Hindlimb muscle (tissue), 1 donor: ENCODE measurements around the gene SLC39A11. TPM values are rescaled to one million over a fixed set of nuclear protein-coding genes. Genes with fewer than 3 reads are reported as not detected.
A peak's percentile ranks its signal among the peaks of the same experiment; 100 is the strongest.
"Not testable (repeated sequence)": the region's sequence is repeated elsewhere in the genome, so short reads cannot be mapped to it uniquely, and the experiment has no call there.

ENCODE experiments used
- DNase-seq: peaks from one replicate; pipeline ENCODE4 v3.0.0-alpha.2; 2013
- polyA plus RNA-seq: library from polyadenylated mRNA; unstranded; fragments of 120-200 nt; gene quantifications from one replicate; pipeline ENCODE4 v1.2.1, GENCODE V29; 2013; ENCODE audit not compliant: insufficient read length

Gene SLC39A11
- polyA plus RNA-seq, 1 donor: 9.3 TPM

GRCh38 chr17:72946696-72947095 is 145.8 kb downstream of the SLC39A11 start:
- no peak for DNase-seq

- no peak for DNase-seq
Observed at GRCh38 chr17:72946156-72946555, 146.3 kb downstream of the SLC39A11 start.

GRCh38 chr17:72945473-72945872 is 147.0 kb downstream of the SLC39A11 start:
- no peak for DNase-seq

- DNase-seq: no peak
Observed at GRCh38 chr17:72943826-72944689, 148.4 kb downstream of the SLC39A11 start.

GRCh38 chr17:72942579-72942978 is 149.9 kb downstream of the SLC39A11 start:
- peak; percentile 22 for DNase-seq

- DNase-seq: no peak
Observed at GRCh38 chr17:72940496-72940895, 152.0 kb downstream of the SLC39A11 start.

DNA sequence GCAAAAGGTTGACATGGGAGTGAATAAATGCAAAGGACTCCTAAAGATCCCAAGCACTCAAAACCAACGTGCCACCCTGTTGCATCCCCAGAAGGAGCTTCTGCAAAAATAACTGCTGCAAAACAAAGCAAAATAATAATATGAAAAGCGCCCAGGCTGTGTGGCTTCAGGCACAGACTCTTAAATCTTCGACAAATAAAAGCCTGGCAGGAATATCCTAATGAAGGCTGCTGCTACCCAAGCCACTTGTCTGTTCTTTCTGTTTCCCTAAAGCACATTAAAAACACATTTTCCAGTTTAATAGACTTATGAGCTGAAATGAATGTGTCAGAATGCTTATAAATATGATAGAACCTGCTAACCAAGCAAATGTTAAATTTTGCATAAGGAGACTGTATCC is 154.0 kb downstream of the SLC39A11 start:
- no peak for DNase-seq

DNA sequence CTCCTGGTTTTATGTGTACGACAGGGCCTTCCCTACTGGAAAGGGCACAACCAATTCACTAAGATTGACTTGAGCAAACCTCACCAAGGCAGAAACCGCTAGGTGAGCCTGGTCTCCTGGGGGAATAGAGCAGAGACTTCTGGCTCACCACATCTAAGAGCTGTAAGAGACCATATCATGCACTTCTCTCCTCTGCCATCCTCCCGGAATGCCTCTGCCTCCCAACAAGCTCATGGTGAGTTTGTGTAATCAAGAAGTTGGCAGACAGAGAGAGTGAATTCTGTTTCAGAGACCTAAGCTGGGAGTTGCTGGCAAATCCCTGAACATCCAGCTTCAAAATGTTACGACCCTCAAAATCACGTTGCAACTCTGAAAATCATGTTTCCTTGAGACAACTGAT is 154.8 kb downstream of the SLC39A11 start:
- DNase-seq: no peak

GRCh38 chr17:72937254-72937653 is 155.2 kb downstream of the SLC39A11 start:
- DNase-seq: not testable (repeated sequence)

GRCh38 chr17:72935984-72936383 is 156.5 kb downstream of the SLC39A11 start:
- no peak for DNase-seq

GRCh38 chr17:72934927-72935326 is 157.6 kb downstream of the SLC39A11 start:
- DNase-seq: no peak

GRCh38 chr17:72931635-72932034 is 160.9 kb downstream of the SLC39A11 start:
- DNase-seq: no peak

- no peak for DNase-seq
Observed at GRCh38 chr17:72931163-72931562, 161.3 kb downstream of the SLC39A11 start.

DNA sequence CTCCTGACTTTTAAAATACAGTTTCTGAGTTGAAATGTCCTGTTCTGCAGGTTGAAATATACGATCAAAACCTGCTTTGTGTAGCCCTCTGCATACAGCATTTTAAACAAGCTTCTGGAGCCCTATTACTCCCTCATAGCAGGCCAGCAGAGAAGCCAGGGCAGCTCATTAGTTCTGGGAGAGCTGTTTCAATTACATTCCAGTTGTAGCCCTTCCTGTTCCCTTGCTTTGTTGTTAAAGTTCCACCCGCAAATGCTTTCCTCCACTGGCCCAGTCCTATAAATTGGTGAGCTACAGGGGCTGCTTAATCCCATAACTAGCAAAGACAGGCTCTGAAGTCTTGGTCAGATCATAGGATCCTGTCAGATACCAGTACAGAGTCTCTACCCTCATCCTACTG is 162.5 kb downstream of the SLC39A11 start:
- DNase-seq: no peak

DNA sequence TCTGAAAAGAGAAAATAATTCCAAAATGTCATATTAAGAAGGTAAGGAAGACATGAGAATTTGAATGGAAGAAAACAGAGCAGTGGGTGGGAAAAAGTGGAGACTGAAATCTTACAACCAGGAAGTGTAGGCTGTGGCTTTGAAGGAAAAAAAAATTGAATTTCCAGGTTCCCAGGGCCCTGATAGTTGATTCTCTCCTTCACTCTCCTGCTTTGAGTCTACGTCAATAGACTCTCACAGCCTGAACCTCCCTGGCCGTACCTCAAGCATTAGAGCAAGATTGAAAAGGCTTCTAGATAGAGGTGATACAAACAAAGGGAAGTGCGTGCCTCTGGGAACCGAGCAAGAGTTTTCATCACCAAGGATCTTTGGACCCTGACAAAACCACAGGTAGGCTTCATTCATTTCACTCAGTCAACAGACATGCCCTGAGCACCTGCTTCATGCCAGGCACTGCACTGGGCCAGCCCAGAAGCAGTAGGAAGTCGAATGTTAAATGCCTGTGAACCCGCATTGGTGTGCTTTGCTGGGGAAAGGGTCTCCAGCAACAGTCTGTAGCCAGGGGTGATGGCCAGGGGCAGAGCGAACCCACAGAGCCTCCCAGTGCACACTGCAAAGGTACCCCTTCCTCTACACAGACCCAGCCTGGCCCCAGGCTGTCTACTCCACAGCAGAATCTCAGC is 163.9 kb downstream of the SLC39A11 start:
- no peak for DNase-seq

DNA sequence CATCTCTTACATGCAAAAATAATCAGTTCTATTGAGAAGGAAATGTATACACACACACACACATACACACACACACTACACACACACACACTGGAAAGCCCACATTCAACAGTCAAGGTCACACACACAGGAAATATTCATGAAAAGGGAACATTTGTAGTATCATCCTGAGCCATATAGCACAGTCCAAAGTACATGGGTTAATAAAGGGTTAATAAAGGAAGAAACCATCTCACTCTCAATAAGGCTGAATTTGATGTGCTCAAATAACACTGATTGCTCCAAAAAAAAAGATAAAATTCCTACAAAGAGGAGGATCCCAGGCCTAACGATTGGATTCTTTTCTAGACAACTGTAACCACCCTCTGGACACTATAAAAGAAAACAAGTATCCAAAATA is 164.7 kb downstream of the SLC39A11 start:
- DNase-seq: no peak

DNA sequence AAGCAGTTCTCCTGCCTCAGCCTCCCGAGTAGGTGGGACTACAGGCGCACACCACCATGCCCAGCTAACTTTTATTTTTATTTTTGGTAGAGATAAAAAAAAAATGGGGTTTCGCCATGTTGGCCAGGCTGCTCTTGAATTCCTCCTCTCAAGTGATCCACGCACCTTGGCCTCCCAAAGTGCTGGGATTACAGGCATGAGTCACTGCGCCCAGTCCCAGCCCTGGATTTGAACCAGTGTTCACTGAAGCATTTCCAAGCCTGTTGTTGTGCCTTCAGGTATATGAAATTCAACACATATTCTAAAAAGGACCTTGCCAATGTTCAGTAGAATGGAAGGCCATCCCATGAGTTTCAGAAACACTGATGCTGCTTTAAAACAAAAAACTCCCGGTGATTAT is 165.3 kb downstream of the SLC39A11 start:
- DNase-seq: no peak

GRCh38 chr17:72926171-72926570 is 166.3 kb downstream of the SLC39A11 start:
- DNase-seq: no peak

DNA sequence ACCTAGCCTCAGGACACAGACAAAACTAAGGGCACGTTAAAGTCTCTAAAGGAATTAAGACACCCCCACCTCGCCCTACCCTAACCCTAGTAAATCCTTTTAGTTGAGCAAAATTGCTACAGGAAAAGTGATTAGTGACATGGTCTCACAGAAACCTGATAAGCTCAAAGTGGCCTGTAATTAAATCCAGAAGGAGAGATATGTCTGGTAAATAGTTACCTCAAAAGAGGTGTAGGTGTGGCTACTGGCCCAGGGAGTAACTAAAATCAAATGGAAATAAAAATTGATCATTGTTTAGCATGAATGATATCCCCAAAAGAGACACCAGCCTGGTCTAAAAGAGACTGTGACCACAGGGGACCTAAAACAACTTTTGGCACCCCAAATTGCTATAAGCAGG is 168.3 kb downstream of the SLC39A11 start:
- DNase-seq: no peak

GRCh38 chr17:72922219-72922618 is 170.3 kb downstream of the SLC39A11 start:
- no peak for DNase-seq

- DNase-seq: no peak
Observed at GRCh38 chr17:72921347-72922054, 171.0 kb downstream of the SLC39A11 start.

DNA sequence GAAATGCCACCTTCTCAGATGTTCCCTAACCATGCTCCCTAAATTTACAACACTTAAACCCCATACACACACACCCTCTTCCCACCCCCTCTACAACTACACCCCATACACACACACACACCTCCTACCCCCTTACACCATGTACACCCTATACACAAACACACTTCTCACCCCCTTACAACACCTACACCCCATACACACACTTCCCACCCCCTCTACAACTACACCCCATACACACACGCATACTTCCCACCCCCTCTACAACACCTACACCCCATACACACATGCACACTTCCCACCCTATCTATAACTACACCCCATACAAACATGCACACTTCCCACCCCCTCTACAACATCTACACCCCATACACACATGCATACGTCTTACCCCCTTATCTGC is 172.0 kb downstream of the SLC39A11 start:
- no peak for DNase-seq

- no peak for DNase-seq
Observed at GRCh38 chr17:72916991-72917390, 175.5 kb downstream of the SLC39A11 start.
